HCT116 (cell line): Measurements from ENCODE around the gene PRDX4. TPM values are rescaled to one million over a fixed set of nuclear protein-coding genes. Genes with fewer than 3 reads are reported as not detected.
"Not testable (repeated sequence)": the region's sequence is repeated elsewhere in the genome, so short reads cannot be mapped to it uniquely, and the experiment has no call there.

Experiments used
- ATAC-seq: fragments of 200-7000 bp; cut with Tn5 transposase; 2 replicates; pipeline ENCODE4 v1.9.1; 2020; ENCODE audit warnings: mild to moderate bottlenecking, moderate library complexity
- BruUV-seq: library from RNA; stranded (reverse); fragments of 400-500 nt; replicated peaks from 2 replicates; lab custom pipeline; 2021; lab: Mats Ljungman, UMichigan
- CTCF ChIA-PET: fragments of 300-600 bp; sonication (Branson Sonifier 250); formaldehyde crosslinking; loops from one replicate; lab custom pipeline; 2021; ENCODE audit warnings: antibody characterized with exemption; lab: Charles Lee
- POLR2A ChIA-PET: fragments of 300-600, 350-600 bp; sonication (Branson Sonifier 250); formaldehyde crosslinking; loops from one replicate; lab custom pipeline; 2021; ENCODE audit warnings: antibody characterized with exemption; lab: Charles Lee
- RAD21 ChIA-PET, 2 experiments: fragments of 300-600 bp; sonication (Branson Sonifier 250); formaldehyde crosslinking; loops; one replicate each; lab custom pipeline; 2023; ENCODE audit warnings: low total read pairs in 2 of 2; ENCODE audit not compliant: uncharacterized antibody in 2 of 2, unreplicated experiment in 2 of 2, low non-redundant PET in 1 of 2; lab: Charles Lee
- DNase-seq: peaks from one replicate; pipeline ENCODE4 v3.0.0-alpha.2; 2010; ENCODE audit warnings: low read depth, low spot score
- H2AFZ ChIP-seq: fragments of 200-600 bp; shearing (Covaris generic), sonication (generic); 2 replicates; pipeline ENCODE4 v1.6.1; 2017; ENCODE audit warnings: low read depth, mixed run types, mixed read lengths, antibody characterized with exemption, low read length; ENCODE audit not compliant: poor library complexity, severe bottlenecking
- H3K27ac ChIP-seq: 2 replicates; pipeline ENCODE4 v1.5.1; 2012; ENCODE audit warnings: low read depth, low read length
- H3K27me3 ChIP-seq: fragments of 200-600 bp; sonication (generic); 2 replicates; pipeline ENCODE4 v1.6.1; 2016; ENCODE audit warnings: mixed run types, low read length, mixed read lengths; ENCODE audit not compliant: insufficient read depth
- H3K36me3 ChIP-seq, 2 experiments: fragments of 200-500 bp in 1 of 2; fragments of 200-600 bp in 1 of 2; sonication (Bioruptor generic) in 1 of 2; sonication (generic) in 1 of 2; 2 replicates each; pipeline versions ENCODE4 v1.5.1 to v1.6.1; 2014 to 2016; ENCODE audit warnings: low read length in 2 of 2, inconsistent platforms in 1 of 2, mixed read lengths in 1 of 2, mixed run types in 1 of 2; ENCODE audit not compliant: insufficient read depth in 2 of 2, control insufficient read depth in 1 of 2
- H3K4me1 ChIP-seq, 2 experiments: fragments of 200-600 bp in 1 of 2; sonication (generic) in 1 of 2; 2 replicates each; pipeline versions ENCODE4 v1.5.1 to v1.6.1; 2012 to 2017; ENCODE audit warnings: low read length in 2 of 2, inconsistent platforms in 1 of 2, mild to moderate bottlenecking in 1 of 2, mixed read lengths in 1 of 2, mixed run types in 1 of 2, moderate library complexity in 1 of 2; ENCODE audit not compliant: insufficient read depth in 2 of 2, control insufficient read depth in 1 of 2
- H3K4me2 ChIP-seq: fragments of 200-600 bp; sonication (generic); 2 replicates; pipeline ENCODE4 v1.6.1; 2017; ENCODE audit warnings: mixed run types, low read length, mixed read lengths
- H3K4me3 ChIP-seq, 2 experiments: fragments of 200-600 bp in 1 of 2; sonication (generic) in 1 of 2; replicated peaks in 1 of 2; 2 replicates each; pipeline ENCODE4 v1.5.1; 2011 to 2016; ENCODE audit warnings: low read length in 2 of 2, control low read depth in 1 of 2, low read depth in 1 of 2, mild to moderate bottlenecking in 1 of 2, mixed read lengths in 1 of 2, mixed run types in 1 of 2
- H3K79me2 ChIP-seq: fragments of 200-600 bp; sonication (generic); 2 replicates; pipeline ENCODE4 v1.6.1; 2017; ENCODE audit warnings: mild to moderate bottlenecking, mixed run types, low read length, moderate library complexity, mixed read lengths; ENCODE audit not compliant: insufficient read depth
- H3K9ac ChIP-seq: fragments of 200-600 bp; sonication (generic); 2 replicates; pipeline ENCODE4 v1.6.1; 2016; ENCODE audit warnings: low read length, mixed read lengths
- H3K9me2 ChIP-seq: fragments of 200-600 bp; sonication (generic), shearing (Covaris generic); 2 replicates; pipeline ENCODE4 v1.6.1; 2017; ENCODE audit warnings: mixed run types, mild to moderate bottlenecking, moderate library complexity; ENCODE audit not compliant: insufficient read depth
- H3K9me3 ChIP-seq, 2 experiments: fragments of 200-500 bp in 1 of 2; fragments of 200-600 bp in 1 of 2; sonication (Bioruptor generic) in 1 of 2; sonication (generic) in 1 of 2; 2 replicates each; pipeline ENCODE4 v1.6.1; 2014 to 2017; ENCODE audit warnings: low read length in 2 of 2, mixed read lengths in 2 of 2, inconsistent platforms in 1 of 2, low read depth in 1 of 2, mild to moderate bottlenecking in 1 of 2, mixed run types in 1 of 2, moderate library complexity in 1 of 2; ENCODE audit not compliant: control insufficient read depth in 1 of 2, insufficient read depth in 1 of 2
- H4K20me1 ChIP-seq: fragments of 200-600 bp; sonication (generic), shearing (Covaris generic); 2 replicates; pipeline ENCODE4 v1.6.1; 2017; ENCODE audit warnings: mixed run types, mild to moderate bottlenecking, moderate library complexity; ENCODE audit not compliant: insufficient read depth
- CBX3 ChIP-seq: IDR thresholded peaks from 2 replicates; pipeline ENCODE4 v1.6.1; 2012; ENCODE audit warnings: low read depth
- ELF1 ChIP-seq: IDR thresholded peaks from 2 replicates; pipeline ENCODE4 v1.6.1; 2012; ENCODE audit warnings: low read depth, borderline replicate concordance
- JUND ChIP-seq: IDR thresholded peaks from 2 replicates; pipeline ENCODE4 v1.6.1; 2012
- MAX ChIP-seq: IDR thresholded peaks from 2 replicates; pipeline ENCODE4 v1.6.1; 2012
- POLR2A ChIP-seq: IDR thresholded peaks from 2 replicates; pipeline ENCODE4 v1.7.0; 2011; ENCODE audit warnings: borderline replicate concordance; ENCODE audit not compliant: insufficient read depth, insufficient read length; ENCODE audit errors: extremely low read depth
- POLR2AphosphoS5 ChIP-seq: IDR thresholded peaks from 2 replicates; pipeline ENCODE4 v1.6.1; 2011; ENCODE audit warnings: mild to moderate bottlenecking, low read depth, low read length, moderate library complexity
- RAD21 ChIP-seq: IDR thresholded peaks from 2 replicates; pipeline ENCODE4 v1.6.1; 2012; ENCODE audit warnings: low read depth, mild to moderate bottlenecking
- REST ChIP-seq: IDR thresholded peaks from 2 replicates; pipeline ENCODE4 v1.6.1; 2012; ENCODE audit warnings: low read depth
- SP1 ChIP-seq: IDR thresholded peaks from 2 replicates; pipeline ENCODE4 v1.6.1; 2012; ENCODE audit warnings: low read depth
- TCF7L2 ChIP-seq: IDR thresholded peaks from 2 replicates; pipeline ENCODE4 v1.7.0; 2011; ENCODE audit warnings: borderline replicate concordance, inconsistent platforms; ENCODE audit not compliant: insufficient read depth, insufficient read length; ENCODE audit errors: extremely low read depth
- YY1 ChIP-seq: IDR thresholded peaks from 2 replicates; pipeline ENCODE4 v1.6.1; 2011; ENCODE audit warnings: low read length, low read depth, moderate library complexity, mild to moderate bottlenecking; ENCODE audit not compliant: insufficient replicate concordance; ENCODE audit errors: extremely low read depth
- ZFX ChIP-seq: fragments of 450-650 bp; IDR thresholded peaks from 2 replicates; pipeline ENCODE4 v1.6.1; 2017
- ZNF274 ChIP-seq: fragments of 200-500 bp; sonication (Bioruptor generic); IDR thresholded peaks from 2 replicates; pipeline ENCODE4 v1.6.1; 2014; ENCODE audit warnings: mild to moderate bottlenecking, low read depth, low read length, inconsistent platforms
- intact Hi-C: fragments of 100-400 bp; cut with micrococcal nuclease; formaldehyde crosslinking; loops from 2 replicates; pipeline ENCODE4 v1.10.0; 2022
- total RNA-seq: library from RNA; stranded (reverse); gene quantifications from one replicate; pipeline ENCODE4 v1.2.1, GENCODE V29; 2021; ENCODE audit not compliant: unreplicated experiment

The PRDX4 gene
- total RNA-seq, 1 experiment from 2014 or later: 122 TPM

GRCh38 chrX:23670528-23670927 is 3.2 kb downstream of the PRDX4 start (continued):
- TF ChIP-seq MAX (no peak), CBX3 (no peak), JUND (no peak), POLR2AphosphoS5 (no peak), YY1 (no peak), TCF7L2 (no peak), POLR2A (no peak), REST (no peak), ZFX (no peak), ZNF274 (no peak), SP1 (no peak), RAD21 (no peak)

- ATAC-seq: no peak
- H3K4me3 ChIP-seq: no peak overlapping the region
- H3K4me2 ChIP-seq: no peak overlapping the region
- DNase-seq: no peak
- intact Hi-C loops: no loop called here
- H3K9me3 ChIP-seq: no peaks in the 10 kb centered on the region
- no peaks in the 10 kb centered on the region for H3K27me3 ChIP-seq
- H3K9ac ChIP-seq: no peak overlapping the region
- TF ChIP-seq POLR2A (no peak), ELF1 (no peak), CBX3 (no peak)
- ChIA-PET POLR2A (no interaction called here), CTCF (no interaction called here), RAD21 (no interaction called here)
- H3K9me2 ChIP-seq: no peaks in the 10 kb centered on the region
- H3K79me2 ChIP-seq: peaks cover 44% of the 10 kb centered on the region
- BruUV-seq: no TSS peak
- peaks cover 6 to 16% of the 10 kb centered on the region in 2 experiments; a peak in 3 of 4 replicates for H3K36me3 ChIP-seq
- no peaks in the 10 kb centered on the region for H4K20me1 ChIP-seq
- 0 out of 4 replicates have a peak, but pooled peaks cover 0 to 2% of the 10 kb centered on the region in 2 experiments for H3K4me1 ChIP-seq
- no peak overlapping the region for H3K27ac ChIP-seq
- no peak overlapping the region for H2AFZ ChIP-seq
These were observed 5.8 kb downstream of the PRDX4 start for GRCh38 chrX:23673108-23673507.

GRCh38 chrX:23676486-23676885 is 9.2 kb downstream of the PRDX4 start:
- ATAC-seq, POLR2A ChIA-PET, H3K9me3 ChIP-seq, H3K27me3 ChIP-seq, H2AFZ ChIP-seq, CTCF ChIA-PET, H3K4me3 ChIP-seq, intact Hi-C loops, H3K4me1 ChIP-seq, H3K9ac ChIP-seq, H3K4me2 ChIP-seq, H3K27ac ChIP-seq, H4K20me1 ChIP-seq, DNase-seq, RAD21 ChIA-PET, H3K9me2 ChIP-seq, BruUV-seq: not testable (repeated sequence)
- peaks cover 11% of the 10 kb centered on the region; the same call in 1 of the 2 replicates for H3K79me2 ChIP-seq
- peaks cover 6 to 13% of the 10 kb centered on the region in 2 experiments; a peak in 3 of 4 replicates for H3K36me3 ChIP-seq
